Spleen (tissue), 7 donors: ENCODE data around the gene PLCB4.

ENCODE experiments used
- CTCF ChIP-seq, 11 experiments: fragments of 200-600 bp in 7 of 11; fragments of 450-650 bp in 4 of 11; sonication (generic) in 4 of 11; IDR thresholded peaks in 8 of 11; conservative IDR thresholded peaks in 3 of 11; 1 replicate in 7 of 11; 2 replicates in 4 of 11; pipeline versions ENCODE4 v1.4.0 to v1.8.0; 2016 to 2021; ENCODE audit warnings: antibody characterized with exemption in 11 of 11, inconsistent platforms in 4 of 11, mild to moderate bottlenecking in 1 of 11
- POLR2A ChIP-seq, 3 donors: fragments of 450-650 bp; IDR thresholded peaks; one replicate each; pipeline ENCODE4 v1.5.1; 2017; ENCODE audit warnings: antibody characterized with exemption in 3 of 3, mild to moderate bottlenecking in 1 of 3
- donor health status: DM: no; HTN: no; CAD: no; lungs with moderate emphysema.
- donor health status: DM: no; HTN: no; CAD: no.
- donor health status: DM: no; HTN: no; CAD: no.

GRCh38 chr20:9038791-9039535, 29.9 kb upstream of the PLCB4 start:
- no peak for TF ChIP-seq CTCF (IDR thresholded peaks at IDR 0.05 in 8 of 11, conservative IDR thresholded peaks at IDR 0.05 in 3 of 11)
- no peak for TF ChIP-seq POLR2A (IDR thresholded peaks at IDR 0.05)
